Erythroblast (primary cell): ENCODE results near the gene CSNK1G2.

ENCODE experiments used
- GATA1 ChIP-seq: IDR thresholded peaks from 2 replicates; pipeline ENCODE4 v1.6.1; 2011; ENCODE audit warnings: low read depth, mild to moderate bottlenecking, control low read depth, low read length, moderate library complexity
- POLR2A ChIP-seq: IDR thresholded peaks from 2 replicates; pipeline ENCODE4 v1.6.1; 2011; ENCODE audit warnings: mild to moderate bottlenecking, low read length

DNA sequence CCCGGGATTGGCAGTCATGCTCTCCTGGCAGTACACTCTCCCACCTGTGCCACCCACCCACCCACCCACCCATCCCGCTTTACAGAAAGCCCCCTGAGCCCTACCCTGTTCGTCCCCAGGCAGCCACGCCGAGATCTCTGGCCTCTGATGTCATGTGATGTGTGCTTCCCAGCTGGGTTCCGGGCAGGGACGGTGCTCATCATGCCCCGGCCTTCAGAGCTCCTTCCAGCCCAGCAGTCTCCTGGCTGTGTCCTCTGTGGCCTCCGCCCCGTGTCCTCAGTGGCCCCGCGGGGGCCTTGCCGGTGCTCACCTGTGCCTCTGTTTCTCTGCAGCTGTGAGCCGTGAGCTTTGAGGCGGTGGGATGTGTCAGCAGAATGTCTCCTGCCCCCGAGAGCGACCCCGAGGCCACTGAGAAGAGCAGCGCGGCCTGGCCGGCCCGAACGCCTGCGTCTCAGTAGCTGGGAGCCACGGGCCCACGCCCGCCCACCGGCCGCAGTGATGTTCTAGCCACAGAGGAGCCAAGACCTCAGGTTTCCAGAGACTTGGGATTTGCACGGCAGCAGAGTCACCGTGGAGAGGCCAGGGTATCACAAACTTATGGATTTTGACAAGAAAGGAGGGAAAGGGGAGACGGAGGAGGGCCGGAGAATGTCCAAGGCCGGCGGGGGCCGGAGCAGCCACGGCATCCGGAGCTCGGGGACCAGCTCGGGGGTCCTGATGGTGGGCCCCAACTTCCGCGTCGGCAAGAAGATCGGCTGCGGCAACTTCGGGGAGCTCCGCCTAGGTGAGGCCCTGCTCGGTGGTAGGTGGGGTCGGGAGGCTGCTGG, 28.4 kb downstream of the CSNK1G2 start:
- no peak for TF ChIP-seq POLR2A
- TF ChIP-seq GATA1 = no peak
